GM18498 (cell line): Measurements from ENCODE around the gene ZKSCAN5.
"Not testable (repeated sequence)": the region's sequence is repeated elsewhere in the genome, so short reads cannot be mapped to it uniquely, and the experiment has no call there.

Experiments
- ATAC-seq: cut with Tn5 transposase; IDR thresholded peaks from one replicate; pipeline ENCODE4 v1.9.1; 2021; ENCODE audit warnings: mild to moderate bottlenecking, moderate library complexity; ENCODE audit not compliant: unreplicated experiment

Gene ZKSCAN5

GRCh38 chr7:99551767-99552463 is 47.5 kb downstream of the ZKSCAN5 start, which contains the start of gene FAM200A:
FAM200A (minus strand) TSS chr7:99552114; CDS start chr7:99548407, 3,707 bp downstream.
- ATAC-seq = peak; percentile 94

DNA sequence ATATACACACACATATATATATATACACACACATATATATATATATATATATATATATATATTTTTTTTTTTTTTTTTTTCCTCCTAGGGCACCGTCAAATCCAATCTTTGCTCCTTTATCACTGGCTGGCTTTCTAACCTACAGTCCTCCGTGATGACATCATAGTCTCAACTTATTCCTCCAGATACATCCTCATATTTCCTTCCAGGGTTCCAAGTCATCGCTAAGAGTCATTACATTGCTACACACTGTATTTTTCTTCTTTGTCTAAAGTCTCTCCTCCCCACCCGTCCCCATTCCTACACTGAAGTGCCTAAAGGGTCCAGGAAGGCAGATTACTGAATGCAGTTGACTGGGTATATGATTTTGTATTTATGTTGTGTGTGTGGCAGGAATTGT is 48.6 kb downstream of the ZKSCAN5 start:
- ATAC-seq = no peak

- no peak for ATAC-seq
Measured at GRCh38 chr7:99554939-99555338, 50.5 kb downstream of the ZKSCAN5 start.

DNA sequence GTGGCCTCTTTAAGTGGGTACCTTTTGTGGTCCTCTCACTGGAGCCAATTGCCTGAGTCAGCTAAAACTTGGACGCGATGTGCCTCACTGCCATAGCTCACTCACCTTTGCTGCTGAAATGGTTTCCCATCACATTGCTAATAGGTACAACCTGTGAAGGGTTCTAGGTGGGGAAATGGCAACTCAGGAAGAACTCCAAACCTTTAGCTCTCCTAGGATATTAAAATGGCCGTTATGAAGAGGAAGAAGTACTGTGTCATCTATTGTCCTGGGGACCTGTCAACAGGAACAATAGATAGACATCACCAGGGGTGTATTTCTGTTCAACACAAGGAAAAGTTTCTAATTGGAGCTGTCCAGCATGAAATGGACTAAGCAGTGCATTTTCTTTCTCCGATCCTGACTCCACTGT is 52.7 kb downstream of the ZKSCAN5 start:
- ATAC-seq = no peak

GRCh38 chr7:99557940-99558305 is 53.5 kb downstream of the ZKSCAN5 start:
- no peak for ATAC-seq

- peak; percentile 85 for ATAC-seq
Measured at GRCh38 chr7:99558306-99559174, 54.1 kb downstream of the ZKSCAN5 start, which contains the start of gene ZNF655. ZNF655 (plus strand) TSS chr7:99558642; CDS start chr7:99560560, 1,918 bp downstream.

DNA sequence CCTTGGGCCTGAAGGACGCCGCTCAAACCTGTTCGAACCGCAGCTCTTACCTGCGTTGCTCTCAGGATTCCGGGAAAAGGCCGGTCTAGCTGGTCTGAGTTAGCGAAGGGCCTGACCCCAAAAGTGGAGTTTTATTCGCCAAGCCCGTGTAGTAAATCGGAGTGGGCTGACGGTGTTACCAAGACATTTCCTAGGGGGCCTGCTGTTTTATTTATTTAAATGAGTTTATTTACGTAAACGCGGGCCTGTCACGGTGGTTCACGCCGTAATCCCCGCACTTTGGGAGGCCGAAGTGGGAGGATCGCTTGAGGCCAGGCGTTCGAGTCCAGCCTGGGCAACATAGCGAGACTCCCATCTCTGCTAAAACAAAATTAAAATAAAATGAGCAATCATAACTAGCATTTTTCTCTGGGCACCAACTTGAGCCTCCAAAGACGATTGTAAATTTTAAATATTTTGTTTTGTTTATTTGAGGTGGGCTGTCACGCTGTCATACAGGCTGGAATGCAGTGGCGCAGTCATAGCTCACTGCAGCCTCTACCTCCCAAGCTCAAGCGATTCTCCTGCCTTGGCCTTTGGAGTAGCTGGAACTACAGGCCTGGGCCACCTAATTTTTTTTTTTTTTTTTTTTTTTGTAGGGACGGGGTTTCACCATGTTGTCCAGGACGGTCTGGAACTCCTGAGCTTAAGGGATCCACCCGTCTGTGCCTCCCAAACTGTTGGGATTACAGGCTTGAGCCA is 54.9 kb downstream of the ZKSCAN5 start:
- no peak for ATAC-seq

- ATAC-seq = no peak
Measured at GRCh38 chr7:99560834-99561736, 56.6 kb downstream of the ZKSCAN5 start.

GRCh38 chr7:99561737-99562051 is 57.2 kb downstream of the ZKSCAN5 start:
- no peak for ATAC-seq

GRCh38 chr7:99562114-99562784 is 57.8 kb downstream of the ZKSCAN5 start:
- no peak for ATAC-seq

DNA sequence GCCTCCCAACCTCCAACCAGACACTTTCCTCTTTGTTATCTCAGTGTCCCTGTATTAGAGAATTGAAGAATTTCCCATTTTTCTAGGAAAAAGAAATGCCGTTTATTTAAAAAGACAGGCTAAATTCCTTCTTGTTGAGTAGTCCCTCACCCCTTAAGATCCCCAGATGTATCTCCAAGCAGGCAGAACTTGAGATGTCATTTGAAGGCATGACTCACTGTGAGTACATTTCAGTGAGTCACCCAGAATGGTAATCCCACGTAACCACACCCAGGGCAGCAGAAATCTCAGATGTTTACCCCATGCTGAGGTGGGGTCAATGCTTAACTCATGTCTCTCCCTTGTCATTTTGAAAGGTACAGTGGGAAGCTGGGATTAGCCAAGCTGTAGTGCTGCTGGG is 58.4 kb downstream of the ZKSCAN5 start:
- ATAC-seq = no peak

GRCh38 chr7:99563650-99564049 is 59.2 kb downstream of the ZKSCAN5 start:
- no peak for ATAC-seq

GRCh38 chr7:99568770-99569169 is 64.3 kb downstream of the ZKSCAN5 start:
- ATAC-seq = not testable (repeated sequence)

DNA sequence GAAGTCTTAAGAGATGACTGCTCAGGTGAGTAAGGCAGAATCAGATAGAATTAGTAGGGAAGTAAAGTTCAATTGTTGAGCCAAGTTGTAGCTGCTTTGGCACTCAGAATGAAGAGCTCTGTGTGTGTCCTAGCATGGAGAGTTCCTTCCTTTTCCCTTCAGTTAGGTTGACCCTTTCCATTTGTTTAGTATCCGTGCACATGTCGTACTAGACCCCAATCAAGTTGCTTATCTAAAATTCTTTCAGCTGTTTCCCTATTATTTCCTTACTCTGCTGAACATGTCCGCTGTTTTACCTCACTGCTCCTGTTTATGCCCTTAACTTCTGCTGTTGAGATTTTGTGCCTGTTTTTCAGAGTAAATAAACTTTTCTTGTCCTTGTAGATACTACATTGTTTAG is 67.3 kb downstream of the ZKSCAN5 start:
- ATAC-seq = no peak

DNA sequence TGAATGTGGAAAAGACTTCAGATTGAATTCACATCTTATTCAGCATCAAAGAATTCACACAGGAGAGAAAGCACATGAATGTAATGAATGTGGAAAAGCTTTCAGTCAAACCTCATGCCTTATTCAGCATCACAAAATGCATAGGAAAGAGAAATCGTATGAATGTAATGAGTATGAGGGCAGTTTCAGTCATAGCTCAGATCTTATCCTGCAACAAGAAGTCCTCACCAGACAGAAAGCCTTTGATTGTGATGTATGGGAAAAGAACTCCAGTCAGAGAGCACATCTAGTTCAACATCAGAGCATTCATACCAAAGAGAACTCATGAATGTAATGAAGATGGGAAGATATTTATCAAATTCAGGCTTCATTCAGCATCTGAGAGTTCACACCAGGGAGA is 68.8 kb downstream of the ZKSCAN5 start:
- ATAC-seq = no peak

GRCh38 chr7:99576251-99576650 is 71.8 kb downstream of the ZKSCAN5 start:
- no peak for ATAC-seq

- ATAC-seq = no peak
Measured at GRCh38 chr7:99579281-99579955, 75.0 kb downstream of the ZKSCAN5 start.

DNA sequence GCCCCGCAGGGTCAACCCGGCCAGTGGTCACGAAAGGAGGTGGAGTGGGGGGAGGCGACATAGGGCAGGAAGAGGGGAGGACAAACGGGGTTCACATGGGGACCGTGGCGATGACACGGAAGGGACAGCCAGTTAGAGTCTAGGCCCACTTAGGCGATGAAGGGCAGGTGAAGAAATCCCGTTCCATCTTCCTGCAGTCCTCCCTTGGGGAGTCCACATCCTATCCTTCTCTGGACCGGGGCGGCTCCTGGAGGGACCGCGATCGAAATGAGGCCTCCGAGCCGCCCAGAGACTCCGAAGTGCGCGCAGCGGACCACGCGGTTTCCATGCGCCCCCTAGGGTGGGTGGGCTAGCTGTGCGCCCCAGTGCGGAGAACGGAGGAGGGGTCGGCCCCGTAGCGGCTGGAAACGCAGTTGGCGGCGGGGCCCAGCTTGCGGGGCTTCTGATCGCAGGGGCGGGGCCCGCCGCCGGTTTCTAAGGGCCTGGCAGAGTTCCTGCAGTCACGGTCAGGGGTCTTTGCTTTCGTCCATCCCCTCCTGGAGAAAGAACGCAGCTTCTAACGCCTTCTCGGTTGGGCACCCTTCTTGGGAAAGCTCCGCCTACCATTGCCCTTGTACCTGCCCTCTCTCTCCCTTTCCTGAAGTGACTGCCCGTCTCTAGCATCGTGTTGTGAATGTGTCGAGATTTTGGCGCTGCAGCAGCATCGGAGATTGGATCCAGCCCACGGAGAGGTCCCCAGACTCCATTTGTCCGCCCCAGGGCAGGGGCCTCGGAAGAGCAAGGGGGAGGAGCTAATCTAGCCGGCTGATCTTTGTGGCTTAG is 75.7 kb downstream of the ZKSCAN5 start:
- no peak for ATAC-seq
